IPS-20b (cell line): Measurements from ENCODE around the gene AKT1.
"Not testable (repeated sequence)": the region's sequence is repeated elsewhere in the genome, so short reads cannot be mapped to it uniquely, and the experiment has no call there.

ENCODE experiments used
- H3K27ac ChIP-seq: one replicate; pipeline ENCODE4 v1.5.1; 2013; ENCODE audit warnings: low read length
- H3K27me3 ChIP-seq: 2 replicates; pipeline ENCODE4 v1.6.1; 2013; ENCODE audit warnings: mild to moderate bottlenecking, low read length, inconsistent platforms; ENCODE audit not compliant: insufficient read depth
- H3K36me3 ChIP-seq: 2 replicates; pipeline ENCODE4 v1.6.1; 2013; ENCODE audit warnings: low read depth, mild to moderate bottlenecking, inconsistent platforms, low read length, moderate library complexity; ENCODE audit not compliant: insufficient read depth
- H3K4me1 ChIP-seq: 2 replicates; pipeline ENCODE4 v1.6.1; 2013; ENCODE audit warnings: mild to moderate bottlenecking, control low read depth, inconsistent platforms, low read length, moderate library complexity; ENCODE audit not compliant: insufficient read depth
- H3K4me3 ChIP-seq: 2 replicates; pipeline ENCODE4 v1.5.1; 2013; ENCODE audit warnings: mild to moderate bottlenecking, low read length, inconsistent platforms
- H3K9ac ChIP-seq: 2 replicates; pipeline ENCODE4 v1.6.1; 2013; ENCODE audit warnings: low read depth, mild to moderate bottlenecking, inconsistent platforms, low read length, moderate library complexity
- H3K9me3 ChIP-seq: 2 replicates; pipeline ENCODE4 v1.6.1; 2013; ENCODE audit warnings: mild to moderate bottlenecking, low read depth, low read length, inconsistent platforms; ENCODE audit not compliant: insufficient read depth

The AKT1 gene

DNA sequence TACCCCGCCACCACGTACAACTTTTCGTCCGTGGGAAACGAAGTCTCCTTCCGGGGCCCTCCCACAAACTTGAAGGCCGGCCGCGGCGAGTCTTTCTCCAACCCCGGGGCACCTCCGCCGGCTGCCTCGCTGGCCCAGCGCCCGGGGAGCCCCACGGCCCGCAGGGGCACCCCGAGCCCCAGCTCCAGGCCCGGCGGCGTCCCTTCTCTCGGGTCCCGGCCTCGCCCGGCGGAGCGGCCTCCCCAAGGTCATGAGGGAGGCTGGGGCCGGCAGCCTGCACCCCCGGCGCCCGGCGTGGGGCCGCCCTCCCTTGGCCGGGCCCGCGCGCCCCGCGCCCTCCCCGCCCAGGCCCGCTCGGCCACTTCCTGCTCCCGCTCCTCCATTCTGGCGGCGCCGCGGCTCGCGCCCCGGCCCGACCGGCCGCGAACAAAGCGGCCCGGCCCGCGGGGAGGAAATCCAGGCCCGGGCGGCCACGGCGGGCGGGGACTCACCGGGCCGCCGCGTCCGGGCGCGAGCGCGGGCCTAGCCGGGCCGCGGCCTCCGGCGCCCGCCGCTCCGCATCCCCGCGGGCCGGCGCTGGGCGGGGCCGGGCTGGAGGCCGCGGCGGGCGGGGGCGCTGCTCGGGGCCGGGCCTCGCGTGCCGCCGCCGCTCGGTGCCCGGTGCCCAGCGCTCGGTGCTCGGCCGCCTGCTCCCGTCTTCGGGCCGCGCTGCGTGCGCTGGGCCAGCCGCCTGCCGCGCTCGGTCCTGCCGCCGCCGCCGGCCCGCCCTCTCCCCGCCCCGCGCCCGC is at the start of gene AKT1:
AKT1 (minus strand) TSS at position 756 of the 788 bp plus-strand sequence. CDS start 3,105 bp downstream, outside the sequence.
- Histone ChIP-seq H3K9me3 (no peaks in the 10 kb centered on the region), H3K9ac (peak within 1 kb of the TSS; percentile 58; the same call in 1 of the 2 replicates), H3K4me3 (peak within 1 kb of the TSS; percentile 75), H3K36me3 (no peaks in the 10 kb centered on the region), H3K4me1 (peaks cover 13% of the 10 kb centered on the region; the same call in 1 of the 2 replicates), H3K27me3 (peaks cover 61% of the 10 kb centered on the region), H3K27ac (no peak within 1 kb of the TSS)

DNA sequence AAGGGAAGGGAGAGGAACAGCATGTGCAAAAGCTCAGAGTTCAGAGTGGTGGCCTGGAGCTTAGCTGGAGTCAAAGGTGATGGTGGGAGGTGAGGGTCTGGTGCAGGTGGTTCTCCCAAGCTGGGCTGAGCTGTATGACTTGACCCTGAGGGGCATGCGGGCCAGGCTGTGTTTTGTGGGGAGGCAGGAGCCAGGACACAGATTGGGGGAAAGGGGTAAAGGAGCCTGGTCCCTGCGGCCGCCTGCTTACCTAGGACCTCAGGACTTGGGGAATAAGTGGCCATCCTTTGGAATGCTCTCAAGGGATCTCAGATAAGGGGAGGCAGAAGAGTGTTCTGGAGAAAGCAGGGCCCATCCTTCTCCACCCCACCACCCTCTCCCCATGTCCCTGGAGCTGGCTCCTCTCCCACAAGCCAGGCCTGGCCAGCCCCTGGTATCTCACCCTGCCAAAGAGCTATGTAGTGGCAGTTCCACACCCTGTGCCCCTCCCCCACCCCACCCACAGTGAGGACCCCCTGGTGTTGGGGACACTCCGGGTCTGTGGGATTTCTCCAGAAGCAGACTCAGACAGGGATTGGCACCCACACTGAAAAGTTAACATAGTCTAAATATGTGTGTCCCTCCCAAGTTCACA is 49.6 kb upstream of the AKT1 start:
- H3K4me1 ChIP-seq = peaks cover 5% of the 10 kb centered on the region
- no peak overlapping the region for H3K27ac ChIP-seq
- H3K27me3 ChIP-seq = peaks cover 66% of the 10 kb centered on the region
- H3K4me3 ChIP-seq = peak overlapping the region; percentile 69; the same call in 1 of the 2 replicates
- H3K9ac ChIP-seq = no peak overlapping the region; the same call in 1 of the 2 replicates
- no peaks in the 10 kb centered on the region for H3K9me3 ChIP-seq
- no peaks in the 10 kb centered on the region for H3K36me3 ChIP-seq

DNA sequence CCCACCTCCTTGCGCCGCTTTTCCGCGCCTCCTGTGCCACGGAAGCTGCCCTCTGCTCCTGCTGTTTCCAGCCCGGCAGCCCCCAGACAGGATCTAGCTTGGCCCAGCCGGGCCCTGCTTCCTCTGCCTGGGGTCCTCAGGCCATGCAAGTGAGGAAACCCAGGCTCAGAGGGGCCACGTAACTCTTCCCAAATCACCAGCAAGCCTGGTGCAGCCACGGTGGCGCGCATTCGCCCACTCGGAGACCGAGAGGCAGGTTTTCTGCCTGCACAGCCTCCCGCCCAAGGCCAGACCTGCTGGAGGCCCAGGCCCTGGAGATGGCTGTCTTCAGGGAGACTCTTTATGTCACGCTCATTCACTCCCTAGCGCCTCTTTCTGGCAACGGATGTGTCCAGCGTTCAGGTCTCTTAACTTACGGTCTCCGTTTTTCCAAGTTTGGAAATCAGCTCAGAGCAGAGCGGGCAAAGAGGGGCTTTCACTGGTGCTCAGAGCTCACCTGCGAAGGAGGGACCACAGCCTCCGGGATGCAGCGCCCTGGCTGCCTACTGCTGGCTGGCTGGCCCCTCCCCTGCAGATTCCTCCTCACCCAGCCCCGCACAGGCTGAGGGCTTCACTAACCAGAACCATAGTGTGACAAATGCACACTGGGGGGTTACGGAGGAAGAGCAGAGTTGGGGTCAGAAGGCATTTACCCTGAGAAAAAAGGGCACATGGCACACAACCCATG is 48.9 kb upstream of the AKT1 start:
- no peak overlapping the region for H3K27ac ChIP-seq
- no peaks in the 10 kb centered on the region for H3K9me3 ChIP-seq
- peak overlapping the region; percentile 40; the same call in 1 of the 2 replicates for H3K9ac ChIP-seq
- H3K4me3 ChIP-seq = peak overlapping the region; percentile 69
- no peaks in the 10 kb centered on the region for H3K36me3 ChIP-seq
- H3K4me1 ChIP-seq = peaks cover 5% of the 10 kb centered on the region
- peaks cover 67% of the 10 kb centered on the region for H3K27me3 ChIP-seq

- H3K9me3 ChIP-seq = no peaks in the 10 kb centered on the region
- no peak overlapping the region for H3K27ac ChIP-seq
- H3K4me3 ChIP-seq = peak overlapping the region; percentile 69
- peak overlapping the region; percentile 40; the same call in 1 of the 2 replicates for H3K9ac ChIP-seq
- no peaks in the 10 kb centered on the region for H3K36me3 ChIP-seq
- peaks cover 67% of the 10 kb centered on the region for H3K27me3 ChIP-seq
- peaks cover 5% of the 10 kb centered on the region for H3K4me1 ChIP-seq
These were observed 48.1 kb upstream of the AKT1 start for GRCh38 chr14:104843442-104844305.

- H3K9ac ChIP-seq = no peak overlapping the region
- H3K9me3 ChIP-seq = no peaks in the 10 kb centered on the region
- H3K27me3 ChIP-seq = peaks cover 67% of the 10 kb centered on the region
- no peaks in the 10 kb centered on the region for H3K36me3 ChIP-seq
- H3K4me1 ChIP-seq = peaks cover 5% of the 10 kb centered on the region
- no peak overlapping the region for H3K27ac ChIP-seq
- peak overlapping the region; percentile 69; the same call in 1 of the 2 replicates for H3K4me3 ChIP-seq
These were observed 47.5 kb upstream of the AKT1 start for GRCh38 chr14:104843006-104843405.

DNA sequence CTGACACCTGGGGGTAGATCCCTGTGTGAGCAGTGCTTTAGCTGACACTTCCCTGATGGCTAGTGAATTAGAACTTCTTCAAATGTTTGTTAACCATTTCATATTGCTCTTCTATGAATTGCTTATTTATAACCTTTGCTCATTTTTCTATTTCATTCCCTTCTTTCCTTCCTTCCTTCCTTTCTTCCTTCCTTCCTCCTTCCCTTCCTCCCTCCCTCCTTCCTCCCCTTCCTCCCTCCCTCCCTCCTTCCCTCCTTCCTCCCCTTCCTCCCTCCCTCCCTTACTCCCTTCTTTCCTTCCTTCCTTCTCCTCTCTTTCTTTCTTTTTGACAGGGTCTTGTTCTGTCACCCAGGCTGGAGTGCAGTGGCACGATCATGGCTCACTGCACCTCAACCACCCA is 46.2 kb upstream of the AKT1 start:
- Histone ChIP-seq H3K27me3 (peaks cover 65% of the 10 kb centered on the region), H3K9ac (no peak overlapping the region), H3K4me3 (no peak overlapping the region), H3K27ac (no peak overlapping the region), H3K9me3 (no peaks in the 10 kb centered on the region), H3K36me3 (no peaks in the 10 kb centered on the region), H3K4me1 (peaks cover 5% of the 10 kb centered on the region)

GRCh38 chr14:104836171-104836935 is 40.8 kb upstream of the AKT1 start:
- H3K36me3 ChIP-seq, H3K4me1 ChIP-seq, H3K9me3 ChIP-seq, H3K9ac ChIP-seq, H3K4me3 ChIP-seq, H3K27ac ChIP-seq: not testable (repeated sequence)
- H3K27me3 ChIP-seq = peaks cover 12% of the 10 kb centered on the region

GRCh38 chr14:104830781-104831180 is 35.2 kb upstream of the AKT1 start:
- H3K27me3 ChIP-seq = peaks cover 14% of the 10 kb centered on the region
- no peaks in the 10 kb centered on the region for H3K36me3 ChIP-seq
- no peaks in the 10 kb centered on the region for H3K4me1 ChIP-seq
- no peak overlapping the region for H3K4me3 ChIP-seq
- no peak overlapping the region for H3K9ac ChIP-seq
- H3K27ac ChIP-seq = no peak overlapping the region
- H3K9me3 ChIP-seq = no peaks in the 10 kb centered on the region

- Histone ChIP-seq H3K27ac (no peak overlapping the region), H3K4me3 (peak overlapping the region; percentile 40), H3K9ac (no peak overlapping the region), H3K4me1 (no peaks in the 10 kb centered on the region), H3K36me3 (no peaks in the 10 kb centered on the region), H3K27me3 (peaks cover 43% of the 10 kb centered on the region), H3K9me3 (no peaks in the 10 kb centered on the region)
These were observed 31.9 kb upstream of the AKT1 start for GRCh38 chr14:104827177-104828055.

GRCh38 chr14:104826861-104827176 is 31.3 kb upstream of the AKT1 start:
- no peaks in the 10 kb centered on the region for H3K4me1 ChIP-seq
- no peak overlapping the region for H3K9ac ChIP-seq
- no peaks in the 10 kb centered on the region for H3K9me3 ChIP-seq
- no peak overlapping the region for H3K27ac ChIP-seq
- no peaks in the 10 kb centered on the region for H3K36me3 ChIP-seq
- peak overlapping the region; percentile 40; the same call in 1 of the 2 replicates for H3K4me3 ChIP-seq
- peaks cover 46% of the 10 kb centered on the region for H3K27me3 ChIP-seq
